SK-N-MC (cell line): Measurements from ENCODE around the gene LBP.

Source experiments
- EZH2 ChIP-seq: fragments of 200-600 bp; sonication (generic); IDR thresholded peaks from one replicate; pipeline ENCODE4 v1.6.1; 2017; ENCODE audit warnings: antibody characterized with exemption
- POLR2AphosphoS5 ChIP-seq: IDR thresholded peaks from 2 replicates; pipeline ENCODE4 v1.6.1; 2012; ENCODE audit warnings: mild to moderate bottlenecking, low read depth, low read length, borderline replicate concordance

GRCh38 chr20:38387953-38388352 is 41.7 kb downstream of the LBP start:
- TF ChIP-seq POLR2AphosphoS5 (no peak), EZH2 (no peak)
